Thyroid gland (tissue), 4 donors: ENCODE measurements around the gene CENPI.

Source experiments
- POLR2A ChIP-seq, 2 donors: fragments of 450-650 bp; IDR thresholded peaks; one replicate each; pipeline ENCODE4 v1.6.1; 2017; ENCODE audit warnings: antibody characterized with exemption in 2 of 2, mild to moderate bottlenecking in 2 of 2, moderate library complexity in 1 of 2
- TF ChIP-seq, protein P1 (sequence below), 6 experiments: fragments of 200-600 bp in 3 of 6; fragments of 450-650 bp in 3 of 6; sonication (generic) in 3 of 6; IDR thresholded peaks; one replicate each; pipeline ENCODE4 v1.5.1; 2016 to 2019; ENCODE audit warnings: antibody characterized with exemption in 6 of 6, mild to moderate bottlenecking in 2 of 6, inconsistent platforms in 1 of 6, moderate library complexity in 1 of 6

DNA sequence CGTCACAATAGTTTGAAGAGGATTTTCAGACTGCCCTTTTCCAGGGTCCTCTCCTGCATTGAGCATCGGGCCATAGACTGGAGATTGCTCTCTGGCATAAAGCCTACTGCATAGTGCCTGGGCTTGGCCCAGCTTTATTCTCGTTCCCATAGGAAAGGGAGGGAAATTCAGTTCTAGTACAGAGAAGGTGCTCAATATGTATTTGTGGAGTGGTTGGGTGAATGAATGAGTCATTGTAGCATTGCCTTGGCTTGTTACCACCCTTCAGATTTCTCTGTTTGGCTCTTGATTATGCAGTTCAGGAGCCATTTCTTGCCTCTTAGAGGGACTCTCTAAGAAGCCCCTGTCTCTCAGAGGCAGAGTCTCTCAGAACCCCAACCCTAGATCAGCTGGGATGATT is 16.8 kb upstream of the CENPI start:
- TF ChIP-seq, protein P1, sequence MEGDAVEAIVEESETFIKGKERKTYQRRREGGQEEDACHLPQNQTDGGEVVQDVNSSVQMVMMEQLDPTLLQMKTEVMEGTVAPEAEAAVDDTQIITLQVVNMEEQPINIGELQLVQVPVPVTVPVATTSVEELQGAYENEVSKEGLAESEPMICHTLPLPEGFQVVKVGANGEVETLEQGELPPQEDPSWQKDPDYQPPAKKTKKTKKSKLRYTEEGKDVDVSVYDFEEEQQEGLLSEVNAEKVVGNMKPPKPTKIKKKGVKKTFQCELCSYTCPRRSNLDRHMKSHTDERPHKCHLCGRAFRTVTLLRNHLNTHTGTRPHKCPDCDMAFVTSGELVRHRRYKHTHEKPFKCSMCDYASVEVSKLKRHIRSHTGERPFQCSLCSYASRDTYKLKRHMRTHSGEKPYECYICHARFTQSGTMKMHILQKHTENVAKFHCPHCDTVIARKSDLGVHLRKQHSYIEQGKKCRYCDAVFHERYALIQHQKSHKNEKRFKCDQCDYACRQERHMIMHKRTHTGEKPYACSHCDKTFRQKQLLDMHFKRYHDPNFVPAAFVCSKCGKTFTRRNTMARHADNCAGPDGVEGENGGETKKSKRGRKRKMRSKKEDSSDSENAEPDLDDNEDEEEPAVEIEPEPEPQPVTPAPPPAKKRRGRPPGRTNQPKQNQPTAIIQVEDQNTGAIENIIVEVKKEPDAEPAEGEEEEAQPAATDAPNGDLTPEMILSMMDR (IDR thresholded peaks at IDR 0.05): no peak
- no peak for TF ChIP-seq POLR2A (IDR thresholded peaks at IDR 0.05)
